IMR-90 (cell line): ENCODE measurements around the gene AKAP13. TPM values are rescaled to one million over a fixed set of nuclear protein-coding genes. Genes with fewer than 3 reads are reported as not detected.
"Not testable (repeated sequence)": the region's sequence is repeated elsewhere in the genome, so short reads cannot be mapped to it uniquely, and the experiment has no call there.

ENCODE experiments used
- ATAC-seq: fragments of 200-7000 bp; cut with Tn5 transposase; 2 replicates; pipeline ENCODE4 v1.9.1; 2020; ENCODE audit warnings: low read depth, mild to moderate bottlenecking, moderate library complexity
- BruUV-seq: library from RNA; stranded (reverse); fragments of 400-500 nt; replicated peaks from 2 replicates; lab custom pipeline; 2021; lab: Mats Ljungman, UMichigan
- CTCF ChIA-PET: fragments of 300-600 bp; formaldehyde crosslinking; extraction: SDS; loops from one replicate; lab custom pipeline; 2021; ENCODE audit warnings: antibody characterized with exemption; lab: Yijun Ruan, JAX
- POLR2A ChIA-PET: fragments of 300-600 bp; sonication (Branson Sonifier 250); formaldehyde crosslinking; loops from one replicate; lab custom pipeline; 2022; ENCODE audit warnings: antibody characterized with exemption; ENCODE audit not compliant: unreplicated experiment; lab: Charles Lee
- DNase-seq: peaks from one replicate; pipeline ENCODE4 v3.0.0; 2013
- H2AFZ ChIP-seq: replicated peaks from 2 replicates; pipeline ENCODE3; 2013; ENCODE audit warnings: low read length, mild to moderate bottlenecking; ENCODE audit not compliant: poor library complexity
- H2AK5ac ChIP-seq: 2 replicates; pipeline ENCODE4 v1.6.1; 2013; ENCODE audit warnings: low read depth, low read length, inconsistent platforms
- H2AK9ac ChIP-seq: replicated peaks from 2 replicates; pipeline ENCODE3; 2013; ENCODE audit warnings: mild to moderate bottlenecking, low read depth, low read length, moderate library complexity; ENCODE audit not compliant: poor library complexity
- H2BK120ac ChIP-seq: 2 replicates; pipeline ENCODE4 v1.6.1; 2013; ENCODE audit warnings: low read depth, low read length, inconsistent platforms
- H2BK15ac ChIP-seq: 3 replicates; pipeline ENCODE4 v1.6.1; 2013; ENCODE audit warnings: low read depth, low read length, inconsistent platforms
- H2BK20ac ChIP-seq: 2 replicates; pipeline ENCODE4 v1.6.1; 2013; ENCODE audit warnings: low read depth, mild to moderate bottlenecking, inconsistent platforms, low read length, moderate library complexity
- H2BK5ac ChIP-seq: 2 replicates; pipeline ENCODE4 v1.6.1; 2013; ENCODE audit warnings: mild to moderate bottlenecking, low read depth, low read length, inconsistent platforms; ENCODE audit not compliant: poor library complexity, severe bottlenecking
- H3K14ac ChIP-seq: replicated peaks from 2 replicates; pipeline ENCODE4 v1.6.1; 2013; ENCODE audit warnings: low read depth, low read length, inconsistent platforms
- H3K18ac ChIP-seq: 2 replicates; pipeline ENCODE4 v1.6.1; 2013; ENCODE audit warnings: low read depth, low read length, control low read depth
- H3K23ac ChIP-seq: 2 replicates; pipeline ENCODE4 v1.6.1; 2013; ENCODE audit warnings: low read depth, low read length, inconsistent platforms
- H3K27ac ChIP-seq: 2 replicates; pipeline ENCODE4 v1.5.1; 2013; ENCODE audit warnings: mild to moderate bottlenecking, control low read depth, low read length; ENCODE audit not compliant: insufficient read depth
- H3K27me3 ChIP-seq: 2 replicates; pipeline ENCODE4 v1.6.1; 2013; ENCODE audit warnings: low read length; ENCODE audit not compliant: control insufficient read depth, insufficient read depth
- H3K36me3 ChIP-seq: 2 replicates; pipeline ENCODE4 v1.6.1; 2013; ENCODE audit warnings: low read length, mixed read lengths; ENCODE audit not compliant: control insufficient read depth, insufficient read depth
- H3K4ac ChIP-seq: 2 replicates; pipeline ENCODE4 v1.6.1; 2013; ENCODE audit warnings: low read depth, low read length, inconsistent platforms
- H3K4me1 ChIP-seq: 2 replicates; pipeline ENCODE4 v1.6.1; 2013; ENCODE audit warnings: low read length, mixed read lengths; ENCODE audit not compliant: control insufficient read depth, insufficient read depth
- H3K4me2 ChIP-seq: 2 replicates; pipeline ENCODE4 v1.6.1; 2013; ENCODE audit warnings: low read depth, mild to moderate bottlenecking, control low read depth, low read length, moderate library complexity
- H3K4me3 ChIP-seq: 2 replicates; pipeline ENCODE4 v1.5.1; 2013; ENCODE audit warnings: low read depth, mild to moderate bottlenecking, control low read depth, low read length, moderate library complexity; ENCODE audit not compliant: insufficient read depth
- H3K56ac ChIP-seq: 2 replicates; pipeline ENCODE4 v1.6.1; 2013; ENCODE audit warnings: low read length, inconsistent platforms; ENCODE audit not compliant: insufficient read depth; ENCODE audit errors: extremely low read depth
- H3K79me1 ChIP-seq, 2 experiments: 2 replicates each; pipeline ENCODE4 v1.6.1; 2013; ENCODE audit warnings: low read length in 2 of 2, inconsistent platforms in 1 of 2, low read depth in 1 of 2
- H3K9ac ChIP-seq: 2 replicates; pipeline ENCODE4 v1.6.1; 2013; ENCODE audit warnings: low read depth, low read length, control low read depth
- H3K9me1 ChIP-seq: 2 replicates; pipeline ENCODE4 v1.6.1; 2013; ENCODE audit warnings: low read length, inconsistent platforms; ENCODE audit not compliant: insufficient read depth
- H3K9me3 ChIP-seq: 2 replicates; pipeline ENCODE4 v1.6.1; 2013; ENCODE audit warnings: low read length; ENCODE audit not compliant: control insufficient read depth, insufficient read depth
- H4K20me1 ChIP-seq: 2 replicates; pipeline ENCODE4 v1.6.1; 2013; ENCODE audit warnings: low read length, inconsistent platforms; ENCODE audit not compliant: insufficient read depth
- H4K5ac ChIP-seq: 2 replicates; pipeline ENCODE4 v1.6.1; 2013; ENCODE audit warnings: mild to moderate bottlenecking, low read depth, low read length, control low read depth
- H4K8ac ChIP-seq, 2 experiments: 2 replicates each; pipeline ENCODE4 v1.6.1; 2013; ENCODE audit warnings: low read depth in 2 of 2, low read length in 2 of 2, control low read depth in 1 of 2, inconsistent platforms in 1 of 2
- H4K91ac ChIP-seq: 2 replicates; pipeline ENCODE4 v1.6.1; 2013; ENCODE audit warnings: low read depth, low read length, inconsistent platforms; ENCODE audit not compliant: insufficient read depth
- CEBPB ChIP-seq: IDR thresholded peaks from 2 replicates; pipeline ENCODE4 v1.6.1; 2012; ENCODE audit warnings: low read depth, low read length, improper control_type of control experiment
- WGBS, 2 experiments: methylation state at CpG; one replicate each; pipeline versions ENCODE4 v1.1.5 to v1.1.7; 2013; ENCODE audit warnings: missing lambda C conversion rate in 2 of 2; ENCODE audit not compliant: insufficient read length in 1 of 2; ENCODE audit errors: extremely low coverage in 2 of 2; 5-methylcytosine and 5-hydroxymethylcytosine counted together
- dilution Hi-C: fragments of 300-500 bp; cut with HindIII; formaldehyde crosslinking; loops from one replicate; pipeline ENCODE4 v1.14.3; 2018; ENCODE audit warnings: low sequenced_read_pairs; ENCODE audit not compliant: unreplicated experiment
- in situ Hi-C: fragments of 300-500 bp; cut with MboI; formaldehyde crosslinking; loops from 3 replicates; pipeline ENCODE4 v1.14.3; 2019; ENCODE audit warnings: low sequenced_read_pairs, inconsistent platforms, mixed read lengths
- intact Hi-C: fragments of 100-400 bp; cut with micrococcal nuclease; formaldehyde crosslinking; loops from 2 replicates; pipeline ENCODE4 v1.10.0; 2022
- polyA plus RNA-seq, 3 experiments: library from polyadenylated mRNA; depleted of rRNA; stranded (reverse); fragments of >200 nt; gene quantifications; 2 replicates each; pipeline ENCODE4 v1.2.3, GENCODE V29; 2012; ENCODE audit warnings: low replicate concordance in 1 of 3
- total RNA-seq: library from RNA; depleted of rRNA; stranded (reverse); fragments of >200 nt; gene quantifications from 2 replicates; pipeline ENCODE4 v1.2.3, GENCODE V29; 2012

The AKAP13 gene
- total and polyA plus RNA-seq, 2 of the 4 experiments (the other 2 are of a cell fraction), result 10.4 to 46.4 TPM

DNA sequence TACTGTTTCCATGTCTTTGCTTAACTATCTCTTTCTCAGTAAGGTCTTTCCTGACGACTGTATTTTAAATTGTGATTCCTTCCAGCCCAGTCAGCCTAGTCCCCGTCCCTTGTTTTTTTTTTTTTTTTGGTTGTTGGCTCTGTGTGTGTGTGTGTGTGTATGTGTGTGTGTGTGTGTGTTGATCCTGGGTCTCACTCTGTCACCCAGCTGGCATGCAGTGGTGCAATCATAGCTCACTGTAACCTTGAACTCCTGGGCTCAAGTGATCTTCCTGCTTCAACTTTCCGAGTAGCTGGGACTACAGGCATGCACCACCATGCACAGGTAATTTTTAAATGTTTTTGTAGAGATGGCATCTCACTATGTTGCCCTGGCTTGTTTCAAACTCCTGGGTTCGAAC lies 31.3 kb upstream of the AKAP13 start:
- H3K23ac ChIP-seq, H3K9ac ChIP-seq, H3K36me3 ChIP-seq, DNase-seq, H2BK5ac ChIP-seq, H2AK5ac ChIP-seq, H3K18ac ChIP-seq, H3K27me3 ChIP-seq, H2AFZ ChIP-seq, H3K27ac ChIP-seq, POLR2A ChIA-PET, H3K4me1 ChIP-seq, H2AK9ac ChIP-seq, dilution Hi-C loops, H4K5ac ChIP-seq, H3K14ac ChIP-seq, BruUV-seq, H2BK15ac ChIP-seq, H3K4me3 ChIP-seq, CTCF ChIA-PET, intact Hi-C loops, in situ Hi-C loops, H3K4me2 ChIP-seq, ATAC-seq, H2BK120ac ChIP-seq, H4K20me1 ChIP-seq, H3K9me3 ChIP-seq, H4K8ac ChIP-seq, H3K56ac ChIP-seq, H3K79me1 ChIP-seq, H4K91ac ChIP-seq, H3K9me1 ChIP-seq, H3K4ac ChIP-seq: not testable (repeated sequence)
- peak; percentile 22; the same call in 1 of the 2 replicates for TF ChIP-seq CEBPB
- WGBS, 2 experiments, result no CpG with 5 or more reads among the region's 4 CpGs
- 0 out of 2 replicates have a peak overlapping the region, but pooled peaks have one; percentile 24 for H2BK20ac ChIP-seq
